C4-2B (cell line): Measurements from ENCODE around the gene STK11.

Experiments
- CTCF ChIP-seq: fragments of 450-650 bp; conservative IDR thresholded peaks from 2 replicates; pipeline ENCODE4 v1.5.1; 2017; ENCODE audit warnings: mild to moderate bottlenecking
- ZFX ChIP-seq: fragments of 450-650 bp; IDR thresholded peaks from 2 replicates; pipeline ENCODE4 v1.6.1; 2017

GRCh38 chr19:1245494-1246264 is 40.1 kb downstream of the STK11 start:
- TF ChIP-seq CTCF (no peak), ZFX (no peak)
